OCI-LY7 (cell line): Measurements from ENCODE around the gene MUC7. TPM values are rescaled to one million over a fixed set of nuclear protein-coding genes. Genes with fewer than 3 reads are reported as not detected.

Experiments
- BruUV-seq: library from RNA; stranded (reverse); fragments of 400-500 nt; replicated peaks from 2 replicates; lab custom pipeline; 2021; lab: Mats Ljungman, UMichigan
- CTCF ChIA-PET: fragments of 300-600 bp; sonication (Branson Sonifier 250); formaldehyde crosslinking; loops from one replicate; lab custom pipeline; 2022; ENCODE audit warnings: antibody characterized with exemption; ENCODE audit not compliant: unreplicated experiment; lab: Charles Lee
- POLR2A ChIA-PET: fragments of 300-600 bp; sonication (Branson Sonifier 250); formaldehyde crosslinking; loops from one replicate; lab custom pipeline; 2022; ENCODE audit warnings: antibody characterized with exemption; lab: Charles Lee
- DNase-seq: peaks from one replicate; pipeline ENCODE4 v3.0.0-alpha.2; 2015; ENCODE audit warnings: low spot score
- H2AFZ ChIP-seq: fragments of 200-600 bp; sonication (generic), shearing (Covaris generic); 2 replicates; pipeline ENCODE4 v1.6.1; 2014; ENCODE audit warnings: mild to moderate bottlenecking, antibody characterized with exemption, low read length, moderate library complexity
- H3K27ac ChIP-seq: fragments of 200-600 bp; sonication (generic); 2 replicates; pipeline ENCODE4 v1.5.1; 2014; ENCODE audit warnings: mixed run types, low read depth, mild to moderate bottlenecking, moderate library complexity, low read length, inconsistent platforms; ENCODE audit not compliant: poor library complexity, severe bottlenecking
- H3K36me3 ChIP-seq: fragments of 200-600 bp; sonication (generic); 2 replicates; pipeline ENCODE4 v1.6.1; 2014; ENCODE audit warnings: mild to moderate bottlenecking, antibody characterized with exemption, low read length, moderate library complexity, mixed read lengths; ENCODE audit not compliant: insufficient read depth
- H3K4me1 ChIP-seq: fragments of 200-600 bp; sonication (generic); 2 replicates; pipeline ENCODE4 v1.5.1; 2014; ENCODE audit warnings: mild to moderate bottlenecking, low read length; ENCODE audit not compliant: insufficient read depth, poor library complexity, severe bottlenecking
- H3K4me2 ChIP-seq: fragments of 200-600 bp; sonication (generic); 2 replicates; pipeline ENCODE4 v1.6.1; 2014; ENCODE audit warnings: mild to moderate bottlenecking, low read length
- H3K4me3 ChIP-seq: fragments of 200-600 bp; sonication (generic); 2 replicates; pipeline ENCODE4 v1.5.1; 2014; ENCODE audit warnings: mild to moderate bottlenecking, low read depth, low read length; ENCODE audit not compliant: poor library complexity, severe bottlenecking
- H3K79me2 ChIP-seq: fragments of 200-600 bp; sonication (generic); 2 replicates; pipeline ENCODE4 v1.6.1; 2016; ENCODE audit warnings: low read depth, mild to moderate bottlenecking, low read length, moderate library complexity, mixed read lengths; ENCODE audit not compliant: insufficient read depth
- H3K9me2 ChIP-seq: fragments of 200-600 bp; sonication (generic); 2 replicates; pipeline ENCODE4 v1.6.1; 2016; ENCODE audit warnings: mild to moderate bottlenecking, low read length, mixed read lengths; ENCODE audit not compliant: insufficient read depth
- H3K9me3 ChIP-seq: fragments of 200-600 bp; sonication (generic); 2 replicates; pipeline ENCODE4 v1.6.1; 2014; ENCODE audit warnings: mild to moderate bottlenecking, mixed run types, low read length, mixed read lengths
- H4K20me1 ChIP-seq: fragments of 200-600 bp; sonication (generic); 2 replicates; pipeline ENCODE4 v1.6.1; 2014; ENCODE audit warnings: mild to moderate bottlenecking, antibody characterized with exemption, low read length, moderate library complexity, mixed read lengths; ENCODE audit not compliant: insufficient read depth
- CTCF ChIP-seq: fragments of 200-600 bp; sonication (generic); conservative IDR thresholded peaks from 2 replicates; pipeline ENCODE4 v1.5.1; 2014; ENCODE audit warnings: mild to moderate bottlenecking, antibody characterized with exemption, low read length, moderate library complexity, mixed read lengths
- EZH2phosphoT487 ChIP-seq: fragments of 200-600 bp; sonication (generic); IDR thresholded peaks from 2 replicates; pipeline ENCODE4 v1.6.1; 2018; ENCODE audit warnings: low read depth, borderline replicate concordance, mild to moderate bottlenecking, mixed run types, antibody characterized with exemption, low read length, moderate library complexity, mixed read lengths
- intact Hi-C: fragments of 100-400 bp; cut with micrococcal nuclease; formaldehyde crosslinking; loops from one replicate; pipeline ENCODE4 v1.10.0; 2022; ENCODE audit not compliant: unreplicated experiment
- total RNA-seq, 2 experiments: library from RNA; depleted of rRNA in 1 of 2; stranded (reverse); fragments of >200 nt in 1 of 2; shearing (Covaris generic) in 1 of 2; gene quantifications; 2 replicates each; pipeline ENCODE4 v1.2.3, GENCODE V29; 2014 to 2022

MUC7 gene
- total RNA-seq, 2 experiments from 2014 or later: not detected

DNA sequence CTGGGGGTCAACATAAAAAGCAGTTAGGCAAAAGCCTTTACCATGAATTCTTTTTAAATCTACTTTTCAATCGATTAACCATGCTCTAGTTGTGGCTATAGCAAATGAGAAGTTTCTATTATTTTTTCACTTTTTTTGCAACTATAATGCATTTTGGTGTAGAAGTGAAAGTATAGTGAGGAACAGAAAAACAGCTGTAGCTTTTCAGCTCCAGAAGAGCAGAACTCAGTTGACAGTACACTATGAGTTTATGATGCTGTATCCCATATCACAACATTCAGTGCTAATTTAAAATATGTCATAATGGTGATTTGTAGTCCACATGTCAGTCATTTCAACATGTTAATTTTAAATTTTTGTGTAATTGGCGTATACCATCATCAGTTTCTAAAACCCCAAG, 8.7 kb upstream of the MUC7 start:
- CTCF ChIA-PET: no interaction called here
- no peak overlapping the region for H2AFZ ChIP-seq
- no peaks in the 10 kb centered on the region for H4K20me1 ChIP-seq
- H3K79me2 ChIP-seq: no peaks in the 10 kb centered on the region
- no peak overlapping the region for H3K4me3 ChIP-seq
- H3K4me2 ChIP-seq: no peak overlapping the region
- H3K9me3 ChIP-seq: no peaks in the 10 kb centered on the region
- H3K36me3 ChIP-seq: no peaks in the 10 kb centered on the region
- H3K4me1 ChIP-seq: no peaks in the 10 kb centered on the region
- intact Hi-C loops: no loop called here
- DNase-seq: no peak
- no peaks in the 10 kb centered on the region for H3K9me2 ChIP-seq
- POLR2A ChIA-PET: interaction anchor here (0.7 kb wide), 1 partner anchor 625 kb away, joined by 3 read pairs; no protein-coding TSS in a partner anchor
- no peak for TF ChIP-seq EZH2phosphoT487
- no peak for TF ChIP-seq CTCF
- H3K27ac ChIP-seq: no peak overlapping the region
- BruUV-seq: no TSS peak

DNA sequence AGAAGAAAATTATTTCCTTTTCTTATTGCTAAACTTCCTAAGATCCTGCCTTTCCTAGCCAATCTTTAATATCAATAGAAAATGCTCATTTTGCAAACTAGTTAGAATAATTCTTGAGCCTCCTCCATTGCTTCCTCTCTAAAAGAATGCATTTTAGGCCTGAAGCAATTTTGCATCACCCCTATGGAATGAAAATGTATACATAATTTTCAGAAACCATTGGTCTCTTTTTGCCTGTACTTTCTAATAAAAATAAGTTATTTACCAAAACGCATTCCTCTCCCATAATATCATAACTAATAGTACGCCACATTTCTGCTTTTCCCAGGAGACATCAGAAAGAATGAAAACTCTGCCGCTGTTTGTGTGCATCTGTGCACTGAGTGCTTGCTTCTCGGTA, 1.7 kb downstream of the MUC7 start:
- Histone ChIP-seq H3K36me3 (no peaks in the 10 kb centered on the region), H2AFZ (no peak overlapping the region), H3K79me2 (no peaks in the 10 kb centered on the region), H3K4me3 (no peak overlapping the region), H3K4me2 (no peak overlapping the region), H3K4me1 (no peaks in the 10 kb centered on the region), H3K9me3 (no peaks in the 10 kb centered on the region), H3K9me2 (no peaks in the 10 kb centered on the region), H3K27ac (no peak overlapping the region), H4K20me1 (no peaks in the 10 kb centered on the region)
- intact Hi-C loops: no loop called here
- ChIA-PET POLR2A (interaction anchor here (0.6 kb wide), 1 partner anchor 380 kb away, joined by 7 read pairs; no protein-coding TSS in a partner anchor), CTCF (no interaction called here)
- no peak for TF ChIP-seq CTCF
- TF ChIP-seq EZH2phosphoT487: no peak
- BruUV-seq: no TSS peak
- no peak for DNase-seq

- ChIA-PET CTCF (no interaction called here), POLR2A (no interaction called here)
- no peak overlapping the region for H2AFZ ChIP-seq
- H3K36me3 ChIP-seq: no peaks in the 10 kb centered on the region
- TF ChIP-seq CTCF: no peak
- no peak for TF ChIP-seq EZH2phosphoT487
- no peaks in the 10 kb centered on the region for H3K79me2 ChIP-seq
- no peaks in the 10 kb centered on the region for H3K9me2 ChIP-seq
- no peaks in the 10 kb centered on the region for H4K20me1 ChIP-seq
- no peaks in the 10 kb centered on the region for H3K4me1 ChIP-seq
- no peak for DNase-seq
- H3K9me3 ChIP-seq: no peaks in the 10 kb centered on the region
- H3K4me3 ChIP-seq: no peak overlapping the region
- intact Hi-C loops: no loop called here
- H3K4me2 ChIP-seq: no peak overlapping the region
- BruUV-seq: no TSS peak
- H3K27ac ChIP-seq: no peak overlapping the region
Observed at GRCh38 chr4:70488748-70489147, 16.8 kb downstream of the MUC7 start.
